Measurements from ENCODE around the gene NXPH2.

- TF ChIP-seq, protein P1, sequence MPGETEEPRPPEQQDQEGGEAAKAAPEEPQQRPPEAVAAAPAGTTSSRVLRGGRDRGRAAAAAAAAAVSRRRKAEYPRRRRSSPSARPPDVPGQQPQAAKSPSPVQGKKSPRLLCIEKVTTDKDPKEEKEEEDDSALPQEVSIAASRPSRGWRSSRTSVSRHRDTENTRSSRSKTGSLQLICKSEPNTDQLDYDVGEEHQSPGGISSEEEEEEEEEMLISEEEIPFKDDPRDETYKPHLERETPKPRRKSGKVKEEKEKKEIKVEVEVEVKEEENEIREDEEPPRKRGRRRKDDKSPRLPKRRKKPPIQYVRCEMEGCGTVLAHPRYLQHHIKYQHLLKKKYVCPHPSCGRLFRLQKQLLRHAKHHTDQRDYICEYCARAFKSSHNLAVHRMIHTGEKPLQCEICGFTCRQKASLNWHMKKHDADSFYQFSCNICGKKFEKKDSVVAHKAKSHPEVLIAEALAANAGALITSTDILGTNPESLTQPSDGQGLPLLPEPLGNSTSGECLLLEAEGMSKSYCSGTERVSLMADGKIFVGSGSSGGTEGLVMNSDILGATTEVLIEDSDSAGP (CRISPR knock-in tag; IDR thresholded peaks at IDR 0.05; ENCODE audit: borderline replicate concordance) = no peak
- TF ChIP-seq ZNF160 (CRISPR knock-in tag; IDR thresholded peaks at IDR 0.05) (no peak), DNMT3B (CRISPR knock-in tag; conservative IDR thresholded peaks at IDR 0.05) (no peak), EZH2 (conservative IDR thresholded peaks at IDR 0.05; ENCODE audit: low read depth, low read length) (no peak), SP1 (IDR thresholded peaks at IDR 0.05) (no peak), SP1 (CRISPR knock-in tag; IDR thresholded peaks at IDR 0.05) (no peak), ZNF792 (CRISPR knock-in tag; IDR thresholded peaks at IDR 0.05) (no peak)
- TF ChIP-seq, protein P2, sequence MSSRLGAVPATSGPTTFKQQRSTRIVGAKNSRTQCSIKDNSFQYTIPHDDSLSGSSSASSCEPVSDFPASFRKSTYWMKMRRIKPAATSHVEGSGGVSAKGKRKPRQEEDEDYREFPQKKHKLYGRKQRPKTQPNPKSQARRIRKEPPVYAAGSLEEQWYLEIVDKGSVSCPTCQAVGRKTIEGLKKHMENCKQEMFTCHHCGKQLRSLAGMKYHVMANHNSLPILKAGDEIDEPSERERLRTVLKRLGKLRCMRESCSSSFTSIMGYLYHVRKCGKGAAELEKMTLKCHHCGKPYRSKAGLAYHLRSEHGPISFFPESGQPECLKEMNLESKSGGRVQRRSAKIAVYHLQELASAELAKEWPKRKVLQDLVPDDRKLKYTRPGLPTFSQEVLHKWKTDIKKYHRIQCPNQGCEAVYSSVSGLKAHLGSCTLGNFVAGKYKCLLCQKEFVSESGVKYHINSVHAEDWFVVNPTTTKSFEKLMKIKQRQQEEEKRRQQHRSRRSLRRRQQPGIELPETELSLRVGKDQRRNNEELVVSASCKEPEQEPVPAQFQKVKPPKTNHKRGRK (CRISPR knock-in tag; IDR thresholded peaks at IDR 0.05) = no peak
Measured at GRCh38 chr2:138626148-138626547, 154.0 kb downstream of the NXPH2 start.

Data from HepG2 (cell line).